T-helper 9 cell (primary cell): ENCODE measurements around the gene SLC43A2.
A peak's percentile ranks its signal among the peaks of the same experiment; 100 is the strongest.
"Not testable (repeated sequence)": the region's sequence is repeated elsewhere in the genome, so short reads cannot be mapped to it uniquely, and the experiment has no call there.

ENCODE experiments used
- DNase-seq: peaks from one replicate; pipeline ENCODE4 v3.0.0-alpha.2; 2020

SLC43A2 gene

GRCh38 chr17:1532836-1533602, 95.6 kb downstream of the SLC43A2 start:
- peak; percentile 32 for DNase-seq

GRCh38 chr17:1529863-1530262, 98.8 kb downstream of the SLC43A2 start:
- DNase-seq = no peak

- not testable (repeated sequence) for DNase-seq
Observed at GRCh38 chr17:1526876-1527275, 101.8 kb downstream of the SLC43A2 start.

- DNase-seq = no peak
Observed at GRCh38 chr17:1522626-1523025, 106.0 kb downstream of the SLC43A2 start.

GRCh38 chr17:1521086-1521640, 107.5 kb downstream of the SLC43A2 start:
- DNase-seq = no peak

GRCh38 chr17:1519678-1520077, 109.0 kb downstream of the SLC43A2 start:
- no peak for DNase-seq
